ENCODE measurements around the gene PDE2A.

The PDE2A gene

DNA sequence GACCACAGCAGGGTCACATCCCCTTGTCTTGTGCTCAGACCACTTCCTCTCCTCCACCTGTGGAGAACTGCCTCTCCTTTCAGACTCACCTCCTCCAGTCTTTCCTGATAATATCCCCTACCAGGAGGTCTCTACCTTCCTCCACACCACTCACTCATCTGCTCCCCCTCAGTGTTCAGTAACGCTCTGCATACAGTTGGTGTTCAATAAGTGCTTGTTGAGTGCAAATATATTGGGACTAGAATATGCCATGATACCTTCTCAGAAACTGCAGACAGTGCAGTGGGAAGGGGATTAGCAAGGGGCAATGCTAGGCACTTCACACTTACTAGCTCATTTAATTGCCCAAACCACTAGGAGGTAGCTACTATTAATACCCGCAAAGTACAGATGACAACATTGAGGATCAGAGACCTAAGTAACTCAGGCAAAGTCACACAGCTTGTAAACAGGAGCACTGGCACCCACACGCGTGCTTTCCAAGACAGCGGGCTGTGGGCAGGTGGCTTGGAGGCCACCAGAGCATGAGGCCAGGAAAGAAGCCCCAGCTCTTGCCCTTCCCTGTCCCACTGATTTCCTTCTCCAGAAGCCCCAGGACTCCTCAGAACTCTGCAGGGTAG is 8.1 kb upstream of the PDE2A start:
- DNase-seq, result no peak

GRCh38 chr11:72681226-72682153 is 7.3 kb upstream of the PDE2A start:
- no peak for DNase-seq

DNA sequence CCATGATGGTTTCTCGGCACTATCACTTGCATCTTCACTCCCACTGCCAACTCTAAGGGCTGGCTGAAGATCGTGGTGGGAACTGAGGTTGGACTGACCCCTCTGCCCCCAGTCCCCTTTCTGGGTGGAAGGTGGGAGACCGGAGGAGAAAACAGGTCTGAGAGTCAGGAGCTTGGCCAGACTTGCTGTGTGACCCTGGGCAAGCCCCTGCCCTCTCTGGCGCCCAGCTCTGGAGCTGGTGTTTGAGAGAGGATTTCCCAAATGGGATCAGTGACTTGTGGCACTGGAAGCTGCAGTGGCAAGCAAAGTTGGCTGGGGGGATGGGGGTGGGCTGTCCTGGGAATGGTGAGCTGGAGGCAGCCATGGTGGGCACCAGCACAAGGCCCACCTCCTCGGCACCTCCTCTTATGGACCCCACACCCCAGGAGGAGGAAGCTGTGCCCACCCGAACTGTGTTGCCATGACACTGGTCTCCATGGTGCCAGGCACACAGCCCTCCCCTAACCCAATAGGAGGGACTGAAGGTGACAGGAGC is 6.5 kb upstream of the PDE2A start:
- no peak for DNase-seq

DNA sequence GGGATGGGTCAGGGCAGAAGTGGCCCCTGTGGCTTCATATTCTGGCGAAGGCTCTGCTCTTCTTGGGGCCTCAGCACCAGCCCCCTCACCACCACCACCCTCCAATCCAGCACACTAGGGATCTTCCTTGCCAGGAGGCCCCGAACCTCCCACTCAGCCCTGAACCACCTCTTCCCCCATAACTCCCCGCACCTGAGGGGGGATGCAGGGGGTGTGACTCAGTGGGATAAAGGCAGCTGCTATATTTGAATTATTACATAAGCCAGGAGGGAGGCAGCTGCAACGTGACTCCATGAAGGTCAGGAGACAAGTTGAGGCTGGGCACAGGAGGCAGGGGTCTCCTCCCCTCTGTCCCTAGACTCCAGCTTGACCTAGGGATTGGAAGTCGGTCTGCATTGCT is 5.6 kb upstream of the PDE2A start:
- no peak for DNase-seq

DNA sequence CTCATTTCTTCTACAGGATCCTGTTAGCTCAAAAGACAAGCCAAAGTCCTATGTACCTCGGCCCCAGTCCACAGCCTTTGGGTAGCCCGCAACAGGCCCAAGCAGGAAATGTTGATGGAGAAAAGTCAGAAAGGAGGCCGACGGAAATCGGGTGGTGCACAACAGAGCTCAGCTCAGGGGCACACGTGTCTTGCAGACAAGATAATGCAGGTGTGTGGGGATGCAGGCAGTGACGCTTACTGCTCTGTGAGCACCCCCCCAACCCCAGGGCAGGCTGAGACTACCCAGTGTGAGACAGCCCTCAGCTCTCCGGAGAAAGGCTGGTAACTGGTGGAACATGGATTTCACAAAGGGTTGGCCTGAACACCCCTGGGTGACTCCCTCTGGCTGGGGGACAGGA is 4.3 kb upstream of the PDE2A start:
- no peak for DNase-seq

DNA sequence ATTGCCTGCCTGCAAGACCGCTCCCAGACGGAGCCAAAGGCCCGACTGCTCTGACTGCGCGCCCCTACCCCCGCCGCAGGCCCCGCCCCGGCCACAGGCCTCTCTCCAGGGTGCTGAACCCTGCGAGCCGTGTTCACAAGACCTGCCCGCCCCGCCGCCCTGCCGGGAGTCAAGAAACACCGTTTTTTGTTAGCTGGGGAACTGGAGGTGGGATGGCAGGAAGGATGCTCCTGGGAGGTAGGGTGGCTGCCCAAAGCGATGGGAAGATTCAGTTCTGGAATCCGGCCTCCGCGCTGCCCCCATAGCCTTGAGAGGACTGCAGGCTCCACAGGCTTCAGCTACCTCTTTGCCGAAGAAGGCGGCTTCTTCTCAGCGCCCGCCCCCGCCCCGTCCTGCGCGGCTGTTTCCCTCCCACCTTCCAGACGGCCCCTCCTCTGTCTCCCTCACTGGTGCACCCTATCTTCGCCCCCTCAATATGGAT is 2.7 kb upstream of the PDE2A start:
- peak; percentile 32 for DNase-seq

DNA sequence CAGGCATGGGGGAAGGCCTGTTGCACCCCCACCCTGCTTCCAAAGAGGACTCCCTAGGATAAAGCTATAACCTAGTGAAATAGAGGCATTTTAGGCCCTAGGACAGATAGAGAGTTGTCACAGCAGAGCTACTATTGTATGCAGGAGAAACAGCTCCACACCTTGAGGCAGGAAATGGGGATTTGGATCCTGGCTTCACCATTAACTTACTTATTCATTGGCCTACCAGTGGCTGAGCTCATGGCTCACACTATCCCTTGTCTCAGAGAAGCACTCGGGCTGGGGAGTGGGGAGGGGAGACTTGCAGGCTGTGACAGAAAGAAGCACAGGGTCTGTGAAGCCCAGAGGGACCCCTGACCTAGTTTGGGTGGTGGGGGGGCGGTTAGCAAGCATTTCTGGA is 999 bp upstream of the PDE2A start:
- DNase-seq, result no peak

GRCh38 chr11:72673284-72673942 is 809 bp downstream of the PDE2A start:
- no peak for DNase-seq

- no peak for DNase-seq
These were observed 1.5 kb downstream of the PDE2A start for GRCh38 chr11:72672597-72673238.

DNA sequence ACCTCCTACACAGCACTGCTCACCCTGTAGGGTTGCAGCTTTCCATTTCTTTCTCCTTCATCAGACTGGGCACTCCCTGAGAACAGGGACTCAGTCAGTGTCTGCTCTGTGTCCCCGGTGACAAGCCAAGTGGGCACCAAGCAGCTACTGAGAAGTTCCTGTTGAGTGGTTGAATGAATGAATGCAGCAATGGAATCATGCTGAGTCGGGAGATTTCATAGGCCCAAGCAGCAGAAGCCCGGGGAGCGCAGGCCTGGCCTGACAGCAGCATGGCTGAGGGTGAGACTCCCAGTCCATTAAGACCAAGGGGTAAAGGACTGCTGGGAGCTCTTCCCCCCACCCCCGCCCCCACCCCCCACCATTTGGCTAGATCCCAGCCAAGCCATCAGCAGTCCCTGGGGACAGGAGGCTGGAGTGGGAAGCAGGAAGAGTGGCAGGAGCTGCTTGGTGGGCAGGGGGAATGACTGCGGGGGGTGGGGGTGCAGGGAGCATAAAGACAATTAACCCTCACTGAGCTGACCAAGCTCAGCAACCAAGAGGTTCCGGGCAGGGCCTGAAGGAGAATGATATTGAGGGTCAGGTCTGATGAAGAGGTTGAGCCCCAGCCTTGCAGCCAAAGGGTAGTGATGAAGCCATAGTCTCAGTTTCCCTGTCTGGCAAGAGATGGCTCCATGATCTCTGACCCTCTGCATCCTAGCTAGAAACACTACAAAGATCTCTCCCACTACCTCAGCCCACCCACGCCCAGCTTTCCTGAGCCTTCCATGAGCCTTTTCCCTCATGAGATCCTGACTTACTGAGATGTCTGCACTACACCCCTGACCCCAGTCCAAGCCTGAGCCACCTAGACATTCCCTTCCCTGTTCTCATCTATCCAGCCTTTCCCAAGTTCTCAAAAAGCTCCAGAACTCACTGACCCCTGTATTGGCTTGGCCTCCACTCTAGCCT is 2.8 kb downstream of the PDE2A start:
- no peak for DNase-seq

DNA sequence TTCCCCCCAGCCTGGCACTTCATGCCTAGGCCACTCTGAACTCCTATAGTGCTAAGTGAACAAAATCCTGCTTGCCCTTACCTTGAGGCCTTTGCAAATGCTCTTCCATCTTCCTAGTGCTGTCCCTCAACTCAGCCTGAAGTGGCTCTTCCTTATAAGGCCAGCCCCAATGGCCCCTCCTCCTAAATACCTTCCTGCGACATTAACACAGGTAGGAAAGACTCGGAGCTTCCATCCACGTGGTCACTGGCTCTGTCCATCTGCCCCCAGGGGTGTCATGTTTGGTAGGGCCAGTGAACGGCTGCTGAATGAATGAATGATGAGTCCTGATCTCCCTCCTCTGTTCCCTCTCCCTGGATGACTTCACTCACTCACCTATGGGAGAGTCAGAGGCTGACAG is 4.2 kb downstream of the PDE2A start:
- DNase-seq, result no peak

DNA sequence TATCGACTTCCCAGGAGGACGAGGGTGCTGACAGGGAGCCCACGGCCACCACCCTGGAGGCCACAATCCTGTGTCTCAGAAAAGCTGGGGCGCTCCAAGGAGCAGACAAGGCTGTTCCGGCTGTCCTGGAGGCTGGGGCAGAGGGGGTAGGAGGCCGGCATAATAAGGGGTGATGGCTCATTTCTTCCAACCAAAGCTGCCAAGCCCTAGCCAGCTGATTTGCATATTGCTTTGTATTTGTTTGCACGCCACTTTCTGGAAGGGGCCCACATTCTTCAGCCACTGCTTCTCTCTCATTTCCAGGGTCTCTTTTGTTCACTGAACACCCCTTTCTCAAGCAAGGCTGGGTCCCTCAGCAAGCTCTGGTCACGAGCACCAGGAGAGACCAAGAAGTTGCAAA is 4.7 kb downstream of the PDE2A start:
- no peak for DNase-seq

DNA sequence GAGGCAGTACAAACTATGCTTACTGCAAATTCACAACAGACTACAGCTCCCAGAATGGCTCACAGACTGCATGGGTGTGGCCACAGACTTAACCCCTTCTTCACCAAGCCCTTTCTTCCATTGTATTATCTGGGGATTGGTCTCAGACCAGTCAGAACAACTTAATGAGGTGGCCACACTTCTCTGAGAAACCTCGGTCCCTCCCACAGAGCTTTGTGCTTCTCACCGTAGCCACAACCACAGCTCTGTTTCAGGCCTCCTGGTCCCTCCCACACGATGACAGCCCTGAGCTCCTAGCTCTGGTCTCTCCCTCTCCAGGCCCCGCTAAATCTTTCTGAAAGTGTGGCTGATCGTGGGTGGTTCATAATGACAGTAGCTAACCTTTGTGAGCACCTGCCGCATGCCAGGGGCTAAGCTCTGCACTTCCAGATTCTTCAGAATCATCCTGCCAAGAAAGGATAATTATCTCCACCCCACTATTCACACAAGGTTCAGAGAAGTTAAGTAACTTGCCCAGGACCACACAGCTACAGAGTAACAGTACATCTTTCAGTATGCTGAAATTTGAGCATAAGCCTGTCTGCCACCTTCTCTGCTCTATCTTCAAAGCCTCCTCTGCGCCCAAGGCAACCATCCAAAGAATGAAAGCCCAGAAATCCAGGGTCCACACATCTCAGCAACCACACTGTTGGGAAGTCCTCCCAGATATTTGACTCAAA is 5.4 kb downstream of the PDE2A start:
- DNase-seq, result no peak

DNA sequence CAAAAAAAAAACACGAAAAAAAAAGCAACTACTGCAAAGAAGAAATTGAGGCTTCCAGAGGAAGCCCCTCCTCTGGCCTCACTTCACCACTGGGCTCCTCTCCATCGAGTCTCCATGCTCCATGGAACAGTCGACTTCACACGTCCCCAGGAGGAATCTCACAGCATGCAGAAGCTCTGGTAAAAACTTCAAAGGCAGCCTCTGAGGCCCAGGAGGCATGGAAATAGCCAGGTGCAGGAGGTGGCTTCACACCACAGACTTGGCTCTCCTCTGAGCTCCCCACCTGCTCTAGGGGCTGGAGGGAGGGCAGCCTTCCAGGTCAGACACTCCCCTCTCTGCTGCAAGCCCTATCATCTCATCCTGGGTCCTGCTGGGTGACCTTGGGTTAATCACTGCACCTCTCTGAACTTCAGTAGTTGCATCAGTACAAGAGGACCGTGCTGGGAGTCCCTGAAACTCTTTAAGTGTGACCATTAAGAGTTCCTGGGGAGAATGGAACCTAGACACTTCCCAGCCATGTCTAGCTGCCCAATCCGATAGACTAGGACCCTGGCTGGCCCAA is 8.2 kb downstream of the PDE2A start:
- DNase-seq, result no peak

GRCh38 chr11:72662036-72662435 is 12.2 kb downstream of the PDE2A start:
- DNase-seq, result no peak

- no peak for DNase-seq
These were observed 12.7 kb downstream of the PDE2A start for GRCh38 chr11:72661486-72661885.

DNA sequence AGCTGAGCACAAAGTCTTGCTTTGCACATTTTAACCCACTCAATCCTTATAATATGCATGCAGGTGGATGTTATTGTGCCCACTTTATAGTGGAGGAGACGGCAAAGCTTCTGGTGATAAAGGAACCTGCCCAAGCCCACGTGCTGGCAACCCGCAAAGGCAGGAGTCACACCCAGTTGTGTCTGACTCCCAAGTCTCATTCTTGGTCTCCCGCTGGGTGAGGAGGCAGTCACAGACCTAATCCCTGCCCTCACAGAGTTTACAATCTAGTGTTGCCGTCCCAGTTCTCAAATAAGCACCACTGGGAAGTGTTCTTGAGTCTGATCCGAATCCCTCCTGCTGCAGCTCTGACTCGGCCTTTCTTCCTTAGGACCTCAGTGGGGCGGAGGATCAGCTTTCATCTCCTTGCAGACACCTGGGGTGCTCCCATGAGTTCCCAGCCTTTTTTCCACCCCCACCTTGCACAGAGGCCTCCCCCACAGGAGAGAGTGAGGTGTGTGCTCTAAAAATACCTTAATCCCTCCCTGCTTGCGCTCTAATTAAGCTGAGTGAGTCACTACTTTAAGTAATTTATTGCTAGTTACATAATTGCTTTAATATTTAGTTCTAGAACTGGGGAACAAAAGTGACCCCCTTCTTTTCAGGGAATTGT is 15.1 kb downstream of the PDE2A start:
- no peak for DNase-seq

DNA sequence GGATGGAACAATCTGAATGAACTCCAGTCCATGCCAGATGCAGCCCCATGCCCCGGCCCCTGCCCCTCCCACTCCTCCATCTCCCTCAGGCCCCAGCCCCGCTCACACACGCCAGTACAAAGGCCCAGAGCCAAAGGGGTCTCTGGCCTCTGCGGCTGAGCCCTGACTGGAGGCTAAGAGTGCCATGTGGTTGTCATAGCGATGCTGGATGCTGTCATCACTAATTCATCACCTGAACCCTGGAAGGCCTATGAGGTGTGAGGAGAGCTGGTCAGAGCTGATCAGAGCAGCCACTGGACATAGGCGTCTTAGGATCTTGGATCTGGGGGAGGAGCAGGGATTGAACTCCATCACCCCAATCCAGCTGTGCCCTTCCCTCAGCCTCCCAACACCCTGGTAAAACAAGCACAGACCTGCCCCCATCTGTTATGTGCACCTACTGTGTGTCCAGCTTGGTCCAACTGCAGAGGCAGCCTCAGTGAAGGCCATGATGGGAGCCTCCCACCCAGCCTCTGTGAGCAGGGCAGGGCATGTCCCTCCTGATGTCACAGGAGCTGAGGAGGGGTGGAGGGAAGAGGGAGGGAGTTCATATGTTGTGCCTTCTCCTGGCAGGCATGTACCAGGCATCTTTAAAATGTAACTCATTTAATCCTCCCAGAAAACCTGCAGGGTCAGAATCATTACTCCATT is 16.7 kb downstream of the PDE2A start:
- no peak for DNase-seq

DNA sequence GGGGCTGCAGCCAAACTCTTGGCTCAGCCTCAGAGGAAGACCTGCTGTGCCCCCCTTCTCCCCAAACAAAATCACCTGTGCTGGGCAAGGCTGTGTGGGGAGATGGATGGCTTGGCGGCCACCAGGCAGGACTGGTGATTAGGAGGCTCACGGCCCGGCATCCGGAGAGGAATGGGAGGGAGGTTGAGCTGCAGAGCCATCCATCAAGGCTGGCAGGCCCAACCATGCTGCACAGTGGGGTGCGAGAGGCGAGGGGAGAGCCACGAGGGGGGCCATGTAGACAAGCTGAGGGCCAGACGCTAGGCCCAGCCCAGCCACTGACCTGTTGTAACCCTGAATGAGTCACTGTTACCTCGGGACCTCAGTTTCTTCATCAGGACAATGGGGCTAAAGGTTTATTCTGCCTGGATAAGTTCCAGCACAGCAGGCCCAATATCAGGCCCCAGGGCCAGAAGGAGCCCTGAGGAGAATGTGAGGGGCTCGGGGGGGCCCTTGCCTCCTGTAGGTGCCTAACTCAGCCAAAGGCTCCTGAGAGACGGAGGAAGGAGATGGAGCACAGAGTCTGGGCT is 18.2 kb downstream of the PDE2A start:
- no peak for DNase-seq
